Mesenchymal stem cell (in vitro differentiated cells and primary cell): ENCODE results near the gene PAGE1. TPM values are rescaled to one million over a fixed set of nuclear protein-coding genes. Genes with fewer than 3 reads are reported as not detected.
"Not testable (repeated sequence)": the region's sequence is repeated elsewhere in the genome, so short reads cannot be mapped to it uniquely, and the experiment has no call there.

Experiments used
- DNase-seq: peaks from one replicate; pipeline ENCODE4 v3.0.0-alpha.2; 2013
- H2AFZ ChIP-seq: one replicate; pipeline ENCODE4 v1.6.1; 2013; ENCODE audit warnings: low read depth, mild to moderate bottlenecking, control low read depth, inconsistent platforms, low read length, moderate library complexity
- H2AK5ac ChIP-seq: 2 replicates; pipeline ENCODE4 v1.6.1; 2013; ENCODE audit warnings: low read length, moderate library complexity, mild to moderate bottlenecking, inconsistent platforms; ENCODE audit not compliant: severe bottlenecking
- H2BK120ac ChIP-seq: one replicate; pipeline ENCODE4 v1.6.1; 2013; ENCODE audit warnings: low read depth, mild to moderate bottlenecking, inconsistent platforms, low read length, moderate library complexity
- H2BK12ac ChIP-seq, 2 experiments: one replicate each; pipeline ENCODE4 v1.6.1; 2013; ENCODE audit warnings: inconsistent platforms in 2 of 2, low read length in 2 of 2, mild to moderate bottlenecking in 2 of 2, moderate library complexity in 2 of 2, control low read depth in 1 of 2
- H2BK15ac ChIP-seq: one replicate; pipeline ENCODE4 v1.6.1; 2013; ENCODE audit warnings: mild to moderate bottlenecking, low read depth, inconsistent platforms; ENCODE audit not compliant: poor library complexity, severe bottlenecking
- H2BK5ac ChIP-seq: 2 replicates; pipeline ENCODE4 v1.6.1; 2013; ENCODE audit warnings: low read depth, mild to moderate bottlenecking, low read length, control low read depth, inconsistent platforms; ENCODE audit not compliant: poor library complexity, severe bottlenecking
- H3K14ac ChIP-seq, 2 experiments: one replicate each; pipeline ENCODE4 v1.6.1; 2013; ENCODE audit warnings: inconsistent platforms in 2 of 2, low read length in 2 of 2, control low read depth in 1 of 2, mild to moderate bottlenecking in 1 of 2, moderate library complexity in 1 of 2
- H3K18ac ChIP-seq, 2 experiments: one replicate each; pipeline ENCODE4 v1.6.1; 2013; ENCODE audit warnings: inconsistent platforms in 2 of 2, low read length in 2 of 2, control low read depth in 1 of 2, low read depth in 1 of 2, mild to moderate bottlenecking in 1 of 2
- H3K23ac ChIP-seq, 2 experiments: one replicate each; pipeline ENCODE4 v1.6.1; 2013; ENCODE audit warnings: inconsistent platforms in 2 of 2, low read length in 2 of 2, mild to moderate bottlenecking in 2 of 2, moderate library complexity in 2 of 2, control low read depth in 1 of 2
- H3K27ac ChIP-seq: 2 replicates; pipeline ENCODE4 v1.5.1; 2013; ENCODE audit warnings: mild to moderate bottlenecking, moderate library complexity, low read length, control low read depth, inconsistent platforms; ENCODE audit not compliant: poor library complexity, severe bottlenecking
- H3K27me3 ChIP-seq, 2 experiments: 2 replicates each; pipeline versions ENCODE4 v1.6.1 to v1.7.0; 2013; ENCODE audit warnings: low read length in 2 of 2, mild to moderate bottlenecking in 2 of 2, moderate library complexity in 2 of 2, control low read depth in 1 of 2, inconsistent platforms in 1 of 2; ENCODE audit not compliant: control insufficient read depth in 1 of 2, insufficient read depth in 1 of 2
- H3K36me3 ChIP-seq, 2 experiments: 2 replicates each; pipeline versions ENCODE4 v1.6.1 to v1.7.0; 2013; ENCODE audit warnings: low read length in 2 of 2, control low read depth in 1 of 2, inconsistent platforms in 1 of 2, low read depth in 1 of 2, mild to moderate bottlenecking in 1 of 2; ENCODE audit not compliant: insufficient read depth in 2 of 2, control insufficient read depth in 1 of 2
- H3K4ac ChIP-seq, 2 experiments: one replicate each; pipeline ENCODE4 v1.6.1; 2013; ENCODE audit warnings: inconsistent platforms in 2 of 2, low read length in 2 of 2, mild to moderate bottlenecking in 2 of 2, moderate library complexity in 2 of 2, control low read depth in 1 of 2, low read depth in 1 of 2
- H3K4me1 ChIP-seq: 2 replicates; pipeline ENCODE4 v1.6.1; 2013; ENCODE audit warnings: low read depth, low read length, control low read depth; ENCODE audit not compliant: control insufficient read depth, insufficient read depth
- H3K4me2 ChIP-seq: 2 replicates; pipeline ENCODE4 v1.6.1; 2013; ENCODE audit warnings: low read length, mild to moderate bottlenecking, inconsistent platforms; ENCODE audit not compliant: poor library complexity, severe bottlenecking
- H3K4me3 ChIP-seq, 2 experiments: 2 replicates each; pipeline versions ENCODE4 v1.5.1 to v1.7.0; 2013; ENCODE audit warnings: low read length in 2 of 2, mild to moderate bottlenecking in 2 of 2, control low read depth in 1 of 2, low read depth in 1 of 2; ENCODE audit not compliant: insufficient read depth in 1 of 2
- H3K79me1 ChIP-seq: replicated peaks from 2 replicates; pipeline ENCODE4 v1.6.1; 2013; ENCODE audit warnings: mild to moderate bottlenecking, control low read depth, low read length, inconsistent platforms; ENCODE audit not compliant: poor library complexity, severe bottlenecking
- H3K9ac ChIP-seq: 2 replicates; pipeline ENCODE4 v1.7.0; 2013; ENCODE audit warnings: mild to moderate bottlenecking, low read length, moderate library complexity
- H3K9me3 ChIP-seq: 2 replicates; pipeline ENCODE4 v1.7.0; 2013; ENCODE audit warnings: mild to moderate bottlenecking, low read length; ENCODE audit not compliant: control insufficient read depth
- H4K8ac ChIP-seq: one replicate; pipeline ENCODE4 v1.6.1; 2013; ENCODE audit warnings: inconsistent platforms, mild to moderate bottlenecking, low read length, moderate library complexity
- H4K91ac ChIP-seq: one replicate; pipeline ENCODE4 v1.6.1; 2013; ENCODE audit warnings: mild to moderate bottlenecking, low read length, inconsistent platforms
- WGBS: methylation state at CpG from one replicate; pipeline ENCODE4 v1.1.7; 2013; ENCODE audit warnings: mixed read lengths; 5-methylcytosine and 5-hydroxymethylcytosine counted together
- polyA plus RNA-seq, 2 experiments: library from polyadenylated mRNA; stranded (reverse); fragments of 200-250 nt; gene quantifications; one replicate each; pipeline ENCODE4 v1.2.3, GENCODE V29; 2013

Gene PAGE1, protein sequence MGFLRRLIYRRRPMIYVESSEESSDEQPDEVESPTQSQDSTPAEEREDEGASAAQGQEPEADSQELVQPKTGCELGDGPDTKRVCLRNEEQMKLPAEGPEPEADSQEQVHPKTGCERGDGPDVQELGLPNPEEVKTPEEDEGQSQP
- polyA plus RNA-seq (2013, experiment 1 of 2), result not detected
- polyA plus RNA-seq (2013, experiment 2 of 2), result not detected

DNA sequence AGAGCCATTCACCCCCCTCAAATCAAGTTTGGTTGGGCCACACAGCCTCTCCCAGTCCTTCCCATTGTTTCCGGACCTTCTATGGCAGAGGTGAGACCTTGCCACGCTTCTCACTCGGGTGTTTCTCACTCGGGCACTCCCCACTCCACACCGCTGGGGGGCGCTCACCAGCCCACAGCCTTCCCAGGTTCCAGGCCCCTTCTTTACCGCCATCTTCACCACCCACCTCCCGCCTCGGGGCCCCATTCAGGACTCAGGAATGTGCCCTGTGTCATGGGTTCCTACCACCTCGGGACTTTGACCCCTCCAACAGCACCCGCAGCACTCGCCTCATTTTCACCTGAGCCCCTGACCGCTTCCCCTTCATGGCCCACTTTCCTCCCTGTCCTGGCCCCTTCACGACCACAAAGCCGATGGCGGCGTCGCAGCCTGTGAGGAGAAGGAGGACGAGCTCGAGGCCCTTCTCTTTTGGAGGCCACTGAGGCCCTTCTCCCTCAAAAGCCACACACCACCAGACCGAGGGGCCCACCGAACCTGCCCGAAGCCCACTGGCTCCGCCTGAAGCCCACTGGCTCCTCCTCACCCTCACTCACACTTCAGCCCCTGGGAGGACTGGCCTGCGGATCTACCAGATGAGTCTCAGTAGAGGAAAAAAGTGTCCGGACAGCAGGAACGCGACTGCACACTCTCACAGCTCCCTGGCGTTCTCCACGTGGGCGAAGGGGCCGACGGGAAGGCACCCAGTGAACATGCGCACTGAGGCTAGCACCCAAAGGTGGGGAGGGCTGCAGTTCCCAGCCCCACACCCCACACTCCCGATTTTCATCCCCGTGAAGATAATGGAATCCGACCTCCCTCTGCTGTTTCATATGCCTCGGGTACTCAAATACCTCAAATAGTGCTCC lies at the start of gene PAGE1:
Gene PAGE1 (minus strand): TSS at position 709 of the 905 bp plus-strand sequence. CDS start 1,214 bp downstream, outside the sequence.
- WGBS, result 89% methylated on average over 33 of the region's 38 CpGs
- H3K36me3 ChIP-seq, result no peaks in the 10 kb centered on the region
- H3K4me1 ChIP-seq, result no peaks in the 10 kb centered on the region
- H2BK5ac ChIP-seq, result no peak within 1 kb of the TSS
- no peak within 1 kb of the TSS for H2AFZ ChIP-seq
- H3K4ac ChIP-seq, result no peak within 1 kb of the TSS
- no peak within 1 kb of the TSS for H3K14ac ChIP-seq
- peaks cover 2% of the 10 kb centered on the region for H3K9me3 ChIP-seq
- no peaks in the 10 kb centered on the region for H3K79me1 ChIP-seq
- H3K27me3 ChIP-seq, result peaks cover 0 to 9% of the 10 kb centered on the region in 2 experiments
- H3K27ac ChIP-seq, result no peak within 1 kb of the TSS
- DNase-seq, result no peak
- no peak within 1 kb of the TSS for H3K23ac ChIP-seq
- no peak within 1 kb of the TSS for H2BK120ac ChIP-seq
- H4K8ac ChIP-seq, result no peak within 1 kb of the TSS
- H3K18ac ChIP-seq, result no peak within 1 kb of the TSS
- no peak within 1 kb of the TSS for H2BK12ac ChIP-seq
- no peak within 1 kb of the TSS for H4K91ac ChIP-seq
- H2AK5ac ChIP-seq, result no peak within 1 kb of the TSS
- H3K9ac ChIP-seq, result no peak within 1 kb of the TSS
- no peak within 1 kb of the TSS for H2BK15ac ChIP-seq
- H3K4me3 ChIP-seq, result no peak within 1 kb of the TSS
- no peak within 1 kb of the TSS for H3K4me2 ChIP-seq

DNA sequence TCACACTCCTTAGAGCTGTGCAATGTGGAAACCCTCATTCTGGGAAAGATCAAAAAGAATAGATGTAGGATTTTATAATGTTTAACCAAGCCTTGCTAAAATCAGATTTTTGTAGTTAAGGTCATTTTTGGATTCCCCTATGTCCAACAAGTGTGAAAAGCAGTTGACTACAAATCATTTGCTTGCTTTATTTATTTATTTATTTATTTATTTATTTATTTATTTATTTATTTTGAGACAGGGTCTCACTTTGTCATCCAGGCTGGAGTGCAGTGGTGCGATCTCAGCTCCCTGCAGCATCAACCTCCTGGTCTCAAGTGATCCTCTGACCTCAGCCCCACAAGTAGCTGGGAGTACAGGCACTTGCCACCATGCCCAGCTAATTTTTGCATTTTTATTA lies 45.7 kb upstream of the PAGE1 start:
- H3K27me3 ChIP-seq, result peaks cover 0 to 44% of the 10 kb centered on the region in 2 experiments
- not testable (repeated sequence) for H2BK15ac ChIP-seq, H3K4me1 ChIP-seq, H3K14ac ChIP-seq, H3K4ac ChIP-seq, H3K9ac ChIP-seq, H3K18ac ChIP-seq, H3K36me3 ChIP-seq, H3K27ac ChIP-seq, DNase-seq, H2AFZ ChIP-seq, H4K91ac ChIP-seq, H3K4me2 ChIP-seq, H2AK5ac ChIP-seq, H2BK12ac ChIP-seq, H2BK120ac ChIP-seq, H3K23ac ChIP-seq, H2BK5ac ChIP-seq, H3K4me3 ChIP-seq, H3K79me1 ChIP-seq, H3K9me3 ChIP-seq, H4K8ac ChIP-seq
- 93% methylated on average over 1 of the region's 1 CpG for WGBS

DNA sequence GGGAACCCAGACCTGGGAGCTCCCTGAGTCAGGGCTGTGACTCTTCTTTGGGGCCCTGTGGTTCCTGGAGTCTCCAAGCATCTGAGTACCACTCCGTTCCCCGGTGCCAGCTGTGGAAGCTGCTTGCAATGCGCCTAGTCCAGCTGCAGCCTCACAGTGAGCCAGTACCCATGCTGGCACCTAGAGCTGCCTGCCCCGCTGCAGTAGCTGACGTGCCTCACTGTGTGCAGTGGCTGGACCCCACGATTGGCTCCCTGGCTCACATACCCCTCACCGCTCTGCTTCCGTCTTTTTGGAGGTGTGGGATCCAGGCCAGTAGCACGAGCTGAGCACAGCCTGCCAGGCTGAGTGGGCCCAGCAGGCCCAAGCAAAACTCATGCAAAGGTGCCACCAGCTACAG lies 32.1 kb upstream of the PAGE1 start:
- Histone ChIP-seq H2AK5ac (no peak overlapping the region), H3K27me3 (peaks cover 0 to 23% of the 10 kb centered on the region in 2 experiments), H3K4me2 (no peak overlapping the region), H3K14ac (no peak overlapping the region), H2AFZ (no peak overlapping the region), H3K9me3 (no peaks in the 10 kb centered on the region), H2BK15ac (no peak overlapping the region), H4K8ac (no peak overlapping the region), H3K18ac (no peak overlapping the region), H3K79me1 (no peaks in the 10 kb centered on the region), H3K4ac (no peak overlapping the region), H2BK12ac (no peak overlapping the region), H2BK120ac (no peak overlapping the region), H2BK5ac (no peak overlapping the region), H3K36me3 (no peaks in the 10 kb centered on the region), H4K91ac (no peak overlapping the region), H3K23ac (no peak overlapping the region), H3K4me1 (no peaks in the 10 kb centered on the region), H3K27ac (no peak overlapping the region), H3K4me3 (no peak overlapping the region), H3K9ac (no peak overlapping the region)
- WGBS, result 87% methylated on average over 9 of the region's 9 CpGs
- no peak for DNase-seq

DNA sequence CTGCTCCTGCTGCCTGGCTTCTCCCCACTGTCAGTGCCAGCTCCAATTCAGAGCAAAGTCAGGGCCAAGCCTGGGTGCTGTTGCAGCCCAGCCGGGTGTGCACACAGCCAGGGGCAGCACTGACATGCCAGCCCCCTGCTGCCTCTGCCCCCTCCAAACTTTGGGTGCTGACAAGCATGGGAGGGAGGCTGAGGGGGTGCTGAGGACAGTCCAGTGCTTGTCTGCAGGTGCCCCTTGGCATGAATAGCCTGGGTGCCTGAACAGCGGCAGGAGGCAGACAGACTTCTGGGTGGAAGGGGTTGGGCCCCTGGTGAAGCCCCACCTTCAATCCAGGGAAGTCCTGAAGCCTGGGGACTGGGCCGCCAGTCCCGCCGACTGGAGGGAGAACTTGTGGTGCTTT lies 31.2 kb upstream of the PAGE1 start:
- Histone ChIP-seq H2BK15ac (no peak overlapping the region), H3K4me2 (no peak overlapping the region), H3K79me1 (no peaks in the 10 kb centered on the region), H2AK5ac (no peak overlapping the region), H4K91ac (no peak overlapping the region), H2BK12ac (no peak overlapping the region), H2BK120ac (no peak overlapping the region), H4K8ac (no peak overlapping the region), H3K36me3 (no peaks in the 10 kb centered on the region), H3K18ac (no peak overlapping the region), H2BK5ac (no peak overlapping the region), H3K4ac (no peak overlapping the region), H3K9me3 (no peaks in the 10 kb centered on the region), H3K23ac (no peak overlapping the region), H3K4me3 (no peak overlapping the region), H3K14ac (no peak overlapping the region), H3K9ac (no peak overlapping the region), H3K4me1 (no peaks in the 10 kb centered on the region), H3K27me3 (peaks cover 0 to 26% of the 10 kb centered on the region in 2 experiments), H2AFZ (no peak overlapping the region), H3K27ac (no peak overlapping the region)
- no peak for DNase-seq
- WGBS, result 88% methylated on average over 2 of the region's 5 CpGs
